Measurements from ENCODE around the gene TMEM117.

The TMEM117 gene

GRCh38 chr12:43884683-43885410, 49.0 kb downstream of the TMEM117 start:
- ChIA-PET CTCF (interaction anchor here (0.6 to 1.8 kb wide), 2 partner anchors 108 to 129 kb away, joined by 4 to 9 read pairs; no protein-coding TSS in a partner anchor), POLR2A (interaction anchor here (0.6 kb wide), 1 partner anchor 79 kb away, joined by 4 read pairs; the partner anchor contains the start of gene TWF1)
- no peak overlapping the region for H3K4me3 ChIP-seq (ENCODE audit: low read depth, low read length)

GRCh38 chr12:43887397-43887796, 51.5 kb downstream of the TMEM117 start:
- ChIA-PET POLR2A (no interaction called here), CTCF (interaction anchor here (0.6 kb wide), 3 partner anchors 31 to 1061 kb away, joined by 3 to 5 read pairs (median 3); no protein-coding TSS in a partner anchor)
- H3K36me3 ChIP-seq (ENCODE audit: control insufficient read depth in 2 of 2, insufficient read depth in 1 of 2, low read length in 2 of 2) = no peaks in the 10 kb centered on the region
- TF ChIP-seq ZNF184 (tag by site-specific recombination; IDR thresholded peaks at IDR 0.05) = no peak
- no peak for TF ChIP-seq ZNF23 (tag by site-specific recombination; IDR thresholded peaks at IDR 0.05; ENCODE audit: borderline replicate concordance)
- H3K9me3 ChIP-seq (ENCODE audit: control insufficient read depth, insufficient read depth, low read depth, low read length) = no peaks in the 10 kb centered on the region
- H3K4me3 ChIP-seq (ENCODE audit: low read depth, low read length) = no peak overlapping the region
- no peak overlapping the region for H3K27ac ChIP-seq (ENCODE audit: extremely low read depth, low read depth, low read length)
- peaks cover 3% of the 10 kb centered on the region; the same call in 1 of the 2 replicates for H3K4me1 ChIP-seq (ENCODE audit: control insufficient read depth, insufficient read depth, low read length)

More at GRCh38 chr12:43884683-43885410, 49.0 kb downstream of the TMEM117 start:
- Histone ChIP-seq H3K36me3 (ENCODE audit: control insufficient read depth in 2 of 2, insufficient read depth in 1 of 2, low read length in 2 of 2) (no peaks in the 10 kb centered on the region), H3K9me3 (ENCODE audit: control insufficient read depth, insufficient read depth, low read depth, low read length) (no peaks in the 10 kb centered on the region), H3K27ac (ENCODE audit: extremely low read depth, low read depth, low read length) (no peak overlapping the region), H3K4me1 (ENCODE audit: control insufficient read depth, insufficient read depth, low read length) (peaks cover 14% of the 10 kb centered on the region; the same call in 1 of the 2 replicates)
- no peak for TF ChIP-seq IKZF3 (tag by site-specific recombination; IDR thresholded peaks at IDR 0.05)
- no peak for TF ChIP-seq ZNF146 (tag by site-specific recombination; IDR thresholded peaks at IDR 0.05)
- TF ChIP-seq ZNF221 (tag by site-specific recombination; IDR thresholded peaks at IDR 0.05; ENCODE audit: borderline replicate concordance) = no peak
- TF ChIP-seq GFI1B (tag by site-specific recombination; IDR thresholded peaks at IDR 0.05) = no peak
- TF ChIP-seq ZNF23 (tag by site-specific recombination; IDR thresholded peaks at IDR 0.05; ENCODE audit: borderline replicate concordance) = no peak
- peak; percentile 76 for TF ChIP-seq ZNF18 (tag by site-specific recombination; IDR thresholded peaks at IDR 0.05)
- TF ChIP-seq ZNF37A (tag by site-specific recombination; IDR thresholded peaks at IDR 0.05) = no peak

GRCh38 chr12:43891856-43892574, 56.1 kb downstream of the TMEM117 start:
- POLR2A ChIA-PET = no interaction called here
- H3K9me3 ChIP-seq (ENCODE audit: control insufficient read depth, insufficient read depth, low read depth, low read length) = no peaks in the 10 kb centered on the region
- TF ChIP-seq ZNF19 (tag by site-specific recombination; IDR thresholded peaks at IDR 0.05; ENCODE audit: low read depth) = no peak
- TF ChIP-seq ZNF776 (tag by site-specific recombination; IDR thresholded peaks at IDR 0.05; ENCODE audit: borderline replicate concordance) = no peak
- TF ChIP-seq REPIN1 (tag by site-specific recombination; IDR thresholded peaks at IDR 0.05; ENCODE audit: low read depth) = no peak
- TF ChIP-seq PRDM6 (tag by site-specific recombination; IDR thresholded peaks at IDR 0.05) = no peak
- TF ChIP-seq ZNF571 (tag by site-specific recombination; IDR thresholded peaks at IDR 0.05) = no peak
- TF ChIP-seq HOXC10 (CRISPR knock-in tag; IDR thresholded peaks at IDR 0.05) = no peak
- TF ChIP-seq, protein P1, sequence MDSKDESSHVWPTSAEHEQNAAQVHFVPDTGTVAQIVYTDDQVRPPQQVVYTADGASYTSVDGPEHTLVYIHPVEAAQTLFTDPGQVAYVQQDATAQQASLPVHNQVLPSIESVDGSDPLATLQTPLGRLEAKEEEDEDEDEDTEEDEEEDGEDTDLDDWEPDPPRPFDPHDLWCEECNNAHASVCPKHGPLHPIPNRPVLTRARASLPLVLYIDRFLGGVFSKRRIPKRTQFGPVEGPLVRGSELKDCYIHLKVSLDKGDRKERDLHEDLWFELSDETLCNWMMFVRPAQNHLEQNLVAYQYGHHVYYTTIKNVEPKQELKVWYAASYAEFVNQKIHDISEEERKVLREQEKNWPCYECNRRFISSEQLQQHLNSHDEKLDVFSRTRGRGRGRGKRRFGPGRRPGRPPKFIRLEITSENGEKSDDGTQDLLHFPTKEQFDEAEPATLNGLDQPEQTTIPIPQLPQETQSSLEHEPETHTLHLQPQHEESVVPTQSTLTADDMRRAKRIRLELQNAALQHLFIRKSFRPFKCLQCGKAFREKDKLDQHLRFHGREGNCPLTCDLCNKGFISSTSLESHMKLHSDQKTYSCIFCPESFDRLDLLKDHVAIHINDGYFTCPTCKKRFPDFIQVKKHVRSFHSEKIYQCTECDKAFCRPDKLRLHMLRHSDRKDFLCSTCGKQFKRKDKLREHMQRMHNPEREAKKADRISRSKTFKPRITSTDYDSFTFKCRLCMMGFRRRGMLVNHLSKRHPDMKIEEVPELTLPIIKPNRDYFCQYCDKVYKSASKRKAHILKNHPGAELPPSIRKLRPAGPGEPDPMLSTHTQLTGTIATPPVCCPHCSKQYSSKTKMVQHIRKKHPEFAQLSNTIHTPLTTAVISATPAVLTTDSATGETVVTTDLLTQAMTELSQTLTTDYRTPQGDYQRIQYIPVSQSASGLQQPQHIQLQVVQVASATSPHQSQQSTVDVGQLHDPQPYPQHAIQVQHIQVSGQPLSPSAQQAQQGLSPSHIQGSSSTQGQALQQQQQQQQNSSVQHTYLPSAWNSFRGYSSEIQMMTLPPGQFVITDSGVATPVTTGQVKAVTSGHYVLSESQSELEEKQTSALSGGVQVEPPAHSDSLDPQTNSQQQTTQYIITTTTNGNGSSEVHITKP (tag by site-specific recombination; IDR thresholded peaks at IDR 0.05) = no peak
- TF ChIP-seq ZNF548 (tag by site-specific recombination; IDR thresholded peaks at IDR 0.05) = no peak
- no peak for TF ChIP-seq ZSCAN23 (tag by site-specific recombination; IDR thresholded peaks at IDR 0.05)
- TF ChIP-seq ZIC2 (tag by site-specific recombination; IDR thresholded peaks at IDR 0.05) = no peak
- TF ChIP-seq MYNN (tag by site-specific recombination; IDR thresholded peaks at IDR 0.05; ENCODE audit: borderline replicate concordance) = no peak
- no peak for TF ChIP-seq ZNF585B (tag by site-specific recombination; IDR thresholded peaks at IDR 0.05)
- TF ChIP-seq OVOL3 (tag by site-specific recombination; IDR thresholded peaks at IDR 0.05) = no peak
- no peak for TF ChIP-seq ZNF354C (tag by site-specific recombination; IDR thresholded peaks at IDR 0.05; ENCODE audit: borderline replicate concordance, low read depth)
- H3K4me1 ChIP-seq (ENCODE audit: control insufficient read depth, insufficient read depth, low read length) = no peaks in the 10 kb centered on the region
- H3K4me3 ChIP-seq (ENCODE audit: low read depth, low read length) = no peak overlapping the region
- CTCF ChIA-PET = interaction anchor here (0.9 kb wide), 1 partner anchor 9 kb away, joined by 3 read pairs; no protein-coding TSS in a partner anchor
- no peak overlapping the region for H3K27ac ChIP-seq (ENCODE audit: extremely low read depth, low read depth, low read length)
- no peaks in the 10 kb centered on the region for H3K36me3 ChIP-seq (ENCODE audit: control insufficient read depth in 2 of 2, insufficient read depth in 1 of 2, low read length in 2 of 2)
